ENCODE data around the gene NIM1K. TPM values are rescaled to one million over a fixed set of nuclear protein-coding genes. Genes with fewer than 3 reads are reported as not detected.

Gene NIM1K
- total and polyA plus RNA-seq, 2 of the 13 experiments (the other 11 are each of a cell fraction or from before 2014, with no cell fraction given) = 0.04 TPM; not detected in 1

GRCh38 chr5:43191740-43192557 lies at the start of gene NIM1K (continued):
- TF ChIP-seq, protein P1, sequence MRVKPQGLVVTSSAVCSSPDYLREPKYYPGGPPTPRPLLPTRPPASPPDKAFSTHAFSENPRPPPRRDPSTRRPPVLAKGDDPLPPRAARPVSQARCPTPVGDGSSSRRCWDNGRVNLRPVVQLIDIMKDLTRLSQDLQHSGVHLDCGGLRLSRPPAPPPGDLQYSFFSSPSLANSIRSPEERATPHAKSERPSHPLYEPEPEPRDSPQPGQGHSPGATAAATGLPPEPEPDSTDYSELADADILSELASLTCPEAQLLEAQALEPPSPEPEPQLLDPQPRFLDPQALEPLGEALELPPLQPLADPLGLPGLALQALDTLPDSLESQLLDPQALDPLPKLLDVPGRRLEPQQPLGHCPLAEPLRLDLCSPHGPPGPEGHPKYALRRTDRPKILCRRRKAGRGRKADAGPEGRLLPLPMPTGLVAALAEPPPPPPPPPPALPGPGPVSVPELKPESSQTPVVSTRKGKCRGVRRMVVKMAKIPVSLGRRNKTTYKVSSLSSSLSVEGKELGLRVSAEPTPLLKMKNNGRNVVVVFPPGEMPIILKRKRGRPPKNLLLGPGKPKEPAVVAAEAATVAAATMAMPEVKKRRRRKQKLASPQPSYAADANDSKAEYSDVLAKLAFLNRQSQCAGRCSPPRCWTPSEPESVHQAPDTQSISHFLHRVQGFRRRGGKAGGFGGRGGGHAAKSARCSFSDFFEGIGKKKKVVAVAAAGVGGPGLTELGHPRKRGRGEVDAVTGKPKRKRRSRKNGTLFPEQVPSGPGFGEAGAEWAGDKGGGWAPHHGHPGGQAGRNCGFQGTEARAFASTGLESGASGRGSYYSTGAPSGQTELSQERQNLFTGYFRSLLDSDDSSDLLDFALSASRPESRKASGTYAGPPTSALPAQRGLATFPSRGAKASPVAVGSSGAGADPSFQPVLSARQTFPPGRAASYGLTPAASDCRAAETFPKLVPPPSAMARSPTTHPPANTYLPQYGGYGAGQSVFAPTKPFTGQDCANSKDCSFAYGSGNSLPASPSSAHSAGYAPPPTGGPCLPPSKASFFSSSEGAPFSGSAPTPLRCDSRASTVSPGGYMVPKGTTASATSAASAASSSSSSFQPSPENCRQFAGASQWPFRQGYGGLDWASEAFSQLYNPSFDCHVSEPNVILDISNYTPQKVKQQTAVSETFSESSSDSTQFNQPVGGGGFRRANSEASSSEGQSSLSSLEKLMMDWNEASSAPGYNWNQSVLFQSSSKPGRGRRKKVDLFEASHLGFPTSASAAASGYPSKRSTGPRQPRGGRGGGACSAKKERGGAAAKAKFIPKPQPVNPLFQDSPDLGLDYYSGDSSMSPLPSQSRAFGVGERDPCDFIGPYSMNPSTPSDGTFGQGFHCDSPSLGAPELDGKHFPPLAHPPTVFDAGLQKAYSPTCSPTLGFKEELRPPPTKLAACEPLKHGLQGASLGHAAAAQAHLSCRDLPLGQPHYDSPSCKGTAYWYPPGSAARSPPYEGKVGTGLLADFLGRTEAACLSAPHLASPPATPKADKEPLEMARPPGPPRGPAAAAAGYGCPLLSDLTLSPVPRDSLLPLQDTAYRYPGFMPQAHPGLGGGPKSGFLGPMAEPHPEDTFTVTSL (CRISPR knock-in tag; IDR thresholded peaks at IDR 0.05; ENCODE audit: borderline replicate concordance) = peak; percentile 46; the same call in 1 of the 2 replicates
- no peak for TF ChIP-seq CEBPG (CRISPR knock-in tag; IDR thresholded peaks at IDR 0.05)
- no peak for TF ChIP-seq CC2D1A (CRISPR knock-in tag; IDR thresholded peaks at IDR 0.05)
- no peak for TF ChIP-seq ZFP36L2 (CRISPR knock-in tag; IDR thresholded peaks at IDR 0.05)
- TF ChIP-seq KAT8 (CRISPR knock-in tag; IDR thresholded peaks at IDR 0.05) = no peak
- TF ChIP-seq, protein P2, sequence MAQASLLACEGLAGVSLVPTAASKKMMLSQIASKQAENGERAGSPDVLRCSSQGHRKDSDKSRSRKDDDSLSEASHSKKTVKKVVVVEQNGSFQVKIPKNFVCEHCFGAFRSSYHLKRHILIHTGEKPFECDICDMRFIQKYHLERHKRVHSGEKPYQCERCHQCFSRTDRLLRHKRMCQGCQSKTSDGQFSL (CRISPR knock-in tag; IDR thresholded peaks at IDR 0.05) = no peak
- TF ChIP-seq, protein P3, sequence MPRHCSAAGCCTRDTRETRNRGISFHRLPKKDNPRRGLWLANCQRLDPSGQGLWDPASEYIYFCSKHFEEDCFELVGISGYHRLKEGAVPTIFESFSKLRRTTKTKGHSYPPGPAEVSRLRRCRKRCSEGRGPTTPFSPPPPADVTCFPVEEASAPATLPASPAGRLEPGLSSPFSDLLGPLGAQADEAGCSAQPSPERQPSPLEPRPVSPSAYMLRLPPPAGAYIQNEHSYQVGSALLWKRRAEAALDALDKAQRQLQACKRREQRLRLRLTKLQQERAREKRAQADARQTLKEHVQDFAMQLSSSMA (CRISPR knock-in tag; IDR thresholded peaks at IDR 0.05) = 0 out of 2 replicates have a peak, but pooled peaks have one; percentile 49
- TF ChIP-seq CHD4 (IDR thresholded peaks at IDR 0.05; ENCODE audit: borderline replicate concordance, low read length) = no peak
- TF ChIP-seq MEF2D (CRISPR knock-in tag; IDR thresholded peaks at IDR 0.05) = no peak
- TF ChIP-seq ZBTB21 (CRISPR knock-in tag; IDR thresholded peaks at IDR 0.05) = no peak
- TF ChIP-seq SKI (IDR thresholded peaks at IDR 0.05; ENCODE audit: partially characterized antibody) = no peak
- TF ChIP-seq UBTF (CRISPR knock-in tag; IDR thresholded peaks at IDR 0.05) = peak; percentile 84
- no peak for TF ChIP-seq HOXD1 (CRISPR knock-in tag; IDR thresholded peaks at IDR 0.05)
- TF ChIP-seq ZNF276 (CRISPR knock-in tag; IDR thresholded peaks at IDR 0.05; ENCODE audit: low read depth) = no peak
- TF ChIP-seq XBP1 (CRISPR knock-in tag; IDR thresholded peaks at IDR 0.05) = no peak
- TF ChIP-seq, protein P4, sequence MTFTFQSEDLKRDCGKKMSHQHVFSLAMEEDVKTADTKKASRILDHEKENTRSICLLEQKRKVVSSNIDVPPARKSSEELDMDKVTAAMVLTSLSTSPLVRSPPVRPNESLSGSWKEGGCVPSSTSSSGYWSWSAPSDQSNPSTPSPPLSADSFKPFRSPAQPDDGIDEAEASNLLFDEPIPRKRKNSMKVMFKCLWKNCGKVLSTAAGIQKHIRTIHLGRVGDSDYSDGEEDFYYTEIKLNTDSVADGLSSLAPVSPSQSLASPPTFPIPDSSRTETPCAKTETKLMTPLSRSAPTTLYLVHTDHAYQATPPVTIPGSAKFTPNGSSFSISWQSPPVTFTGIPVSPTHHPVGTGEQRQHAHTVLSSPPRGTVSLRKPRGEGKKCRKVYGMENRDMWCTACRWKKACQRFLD (CRISPR knock-in tag; IDR thresholded peaks at IDR 0.05; ENCODE audit: borderline replicate concordance) = no peak
